H7 (cell line): ENCODE results near the gene GET3. TPM values are rescaled to one million over a fixed set of nuclear protein-coding genes. Genes with fewer than 3 reads are reported as not detected.
"Not testable (repeated sequence)": the region's sequence is repeated elsewhere in the genome, so short reads cannot be mapped to it uniquely, and the experiment has no call there.

Source experiments
- DNase-seq: peaks from one replicate; pipeline ENCODE4 v3.0.0; 2012
- H3K27me3 ChIP-seq: 2 replicates; pipeline ENCODE4 v1.6.0; 2011; ENCODE audit warnings: mild to moderate bottlenecking, low read length; ENCODE audit not compliant: control insufficient read depth, insufficient read depth
- H3K36me3 ChIP-seq: replicated peaks from 2 replicates; pipeline ENCODE4 v1.5.1; 2011; ENCODE audit warnings: low read length; ENCODE audit not compliant: control insufficient read depth, insufficient read depth
- H3K4me3 ChIP-seq: 2 replicates; pipeline ENCODE4 v1.5.1; 2011; ENCODE audit warnings: low read depth, mild to moderate bottlenecking, control low read depth, low read length, moderate library complexity; ENCODE audit not compliant: insufficient read depth
- total RNA-seq: library from RNA; depleted of rRNA; stranded (reverse); fragments of >200 nt; shearing (Covaris generic); gene quantifications from 2 replicates; pipeline ENCODE4 v1.2.3, GENCODE V29; 2014

The GET3 gene
- total RNA-seq, 1 experiment from 2014 or later = 166 TPM

- Histone ChIP-seq H3K4me3 (peak within 1 kb of the TSS; percentile 49), H3K36me3 (peaks cover 4% of the 10 kb centered on the region), H3K27me3 (no peaks in the 10 kb centered on the region)
- peak; percentile 89 for DNase-seq
These were observed 13.5 kb upstream of the GET3 start, which contains the start of gene TNPO2 for GRCh38 chr19:12723641-12724426. TSS of gene TNPO2 (minus strand) at chr19:12723932. CDS start at chr19:12720977, 2,955 bp downstream.

DNA sequence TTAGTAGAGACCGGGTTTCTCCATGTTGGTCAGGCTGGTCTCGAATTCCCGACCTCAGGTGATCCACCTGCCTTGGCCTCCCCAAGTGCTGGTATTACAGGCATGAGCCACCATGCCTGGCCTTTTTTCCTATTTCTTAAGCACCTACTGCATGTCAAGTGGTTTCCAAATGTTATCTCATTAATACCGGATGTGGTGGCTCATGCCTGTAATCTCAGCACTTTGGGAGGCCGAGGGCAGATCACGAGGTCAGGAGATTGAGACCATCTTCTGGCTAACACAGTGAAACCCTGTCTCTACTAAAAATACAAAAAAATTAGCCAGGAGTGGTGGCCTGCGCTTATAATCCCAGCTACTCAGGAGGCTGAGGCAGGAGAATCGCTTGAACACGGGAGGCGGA is 11.7 kb upstream of the GET3 start:
- DNase-seq, H3K27me3 ChIP-seq, H3K4me3 ChIP-seq, H3K36me3 ChIP-seq: not testable (repeated sequence)

- Histone ChIP-seq H3K4me3 (no peak overlapping the region), H3K27me3 (no peaks in the 10 kb centered on the region), H3K36me3 (peaks cover 14% of the 10 kb centered on the region)
- DNase-seq = peak; percentile 54
These were observed 10.3 kb upstream of the GET3 start for GRCh38 chr19:12726988-12727316.

- DNase-seq = no peak
- peaks cover 17% of the 10 kb centered on the region for H3K36me3 ChIP-seq
- H3K4me3 ChIP-seq = no peak overlapping the region
- no peaks in the 10 kb centered on the region for H3K27me3 ChIP-seq
These were observed 9.4 kb upstream of the GET3 start for GRCh38 chr19:12727745-12728433.

DNA sequence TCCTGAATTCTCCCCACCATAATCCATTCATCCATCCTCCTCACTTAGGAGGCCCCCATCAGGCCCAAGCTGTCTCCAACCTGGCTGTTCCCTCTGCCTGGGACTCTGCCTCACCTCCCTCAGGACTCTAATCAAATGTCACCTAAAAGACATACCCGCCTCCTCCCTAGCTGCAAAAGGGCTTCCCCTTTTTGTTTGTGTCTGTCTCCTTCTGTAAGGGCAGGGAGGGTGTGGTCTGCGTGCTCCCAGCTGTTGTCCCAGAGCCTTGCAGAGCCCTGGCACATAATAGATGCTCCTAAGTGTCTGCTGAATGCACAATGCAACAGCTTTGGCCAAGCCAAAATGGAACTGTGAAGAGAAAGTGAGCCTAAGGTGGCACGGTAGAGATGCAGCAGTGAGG is 7.2 kb upstream of the GET3 start:
- Histone ChIP-seq H3K36me3 (peaks cover 17% of the 10 kb centered on the region), H3K27me3 (no peaks in the 10 kb centered on the region), H3K4me3 (no peak overlapping the region)
- no peak for DNase-seq

DNA sequence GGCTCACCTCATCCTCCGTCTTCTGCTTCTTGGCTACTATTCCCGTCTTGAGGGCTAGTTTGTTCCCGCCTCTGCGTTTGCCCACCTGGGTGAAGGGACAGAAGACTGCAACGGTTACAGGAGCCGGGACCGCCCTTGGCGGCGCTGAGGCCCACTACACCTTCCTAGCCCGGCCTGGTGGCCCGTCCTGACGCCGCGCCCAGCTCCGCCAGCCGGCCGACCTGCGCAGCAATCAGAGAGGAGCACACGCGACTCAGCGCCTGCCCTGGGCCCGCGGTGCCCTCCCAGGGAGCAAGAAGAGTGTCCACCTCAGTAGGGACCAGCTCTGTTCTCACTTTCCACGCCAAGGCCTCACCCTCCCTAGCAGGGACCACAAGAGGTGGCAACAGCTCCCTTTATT is 6.0 kb upstream of the GET3 start:
- Histone ChIP-seq H3K36me3 (peaks cover 17% of the 10 kb centered on the region), H3K27me3 (no peaks in the 10 kb centered on the region), H3K4me3 (no peak overlapping the region)
- DNase-seq = no peak

- Histone ChIP-seq H3K4me3 (peak overlapping the region; percentile 96), H3K36me3 (peaks cover 18% of the 10 kb centered on the region)
- DNase-seq = peak; percentile 76
These were observed 3.7 kb upstream of the GET3 start for GRCh38 chr19:12733369-12734214.

DNA sequence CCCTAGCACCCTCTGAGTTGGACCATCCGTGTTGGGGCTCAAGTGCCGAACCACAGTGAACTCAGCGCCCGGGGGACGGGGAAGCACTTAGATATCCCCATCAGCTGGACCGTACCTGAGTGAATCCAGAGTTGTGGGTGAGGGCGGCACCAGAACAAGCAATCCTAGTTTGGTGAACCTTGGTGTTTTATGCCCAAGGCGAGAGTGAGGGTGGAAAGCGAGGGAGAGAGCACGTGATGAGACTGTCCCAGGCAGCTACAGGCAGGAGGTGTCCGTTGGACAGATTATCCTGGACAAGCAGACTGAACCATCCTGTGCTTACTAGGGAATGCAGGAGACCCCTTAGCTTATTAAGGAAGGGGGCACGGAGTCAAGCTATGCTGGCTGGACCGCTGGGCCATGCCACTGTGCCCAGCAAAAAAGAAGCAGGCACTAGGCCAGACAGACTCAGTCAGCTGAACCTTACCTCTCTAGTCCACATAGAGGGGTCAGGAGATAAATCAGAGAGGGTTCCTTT is 596 bp downstream of the GET3 start:
- H3K27me3 ChIP-seq = no peaks in the 10 kb centered on the region

More at GRCh38 chr19:12733369-12734214, 3.7 kb upstream of the GET3 start:
- H3K27me3 ChIP-seq = no peaks in the 10 kb centered on the region

GRCh38 chr19:12745166-12745897 is 8.0 kb downstream of the GET3 start:
- Histone ChIP-seq H3K4me3 (no peak overlapping the region), H3K36me3 (peaks cover 7% of the 10 kb centered on the region), H3K27me3 (peaks cover 7% of the 10 kb centered on the region; the same call in 1 of the 2 replicates)
- DNase-seq = peak; percentile 32

More for the DNA sequence above, 596 bp downstream of the GET3 start:
- H3K36me3 ChIP-seq = peaks cover 5% of the 10 kb centered on the region
- no peak for DNase-seq
- peak overlapping the region; percentile 64 for H3K4me3 ChIP-seq

- peak; percentile 63 for DNase-seq
- peaks cover 30% of the 10 kb centered on the region for H3K27me3 ChIP-seq
- H3K4me3 ChIP-seq = no peak overlapping the region
- peaks cover 7% of the 10 kb centered on the region for H3K36me3 ChIP-seq
These were observed 11.2 kb downstream of the GET3 start for GRCh38 chr19:12748489-12748888.

- H3K4me3 ChIP-seq = no peak overlapping the region
- peak; percentile 71 for DNase-seq
- H3K36me3 ChIP-seq = peaks cover 6% of the 10 kb centered on the region
- peaks cover 32% of the 10 kb centered on the region for H3K27me3 ChIP-seq
These were observed 12.7 kb downstream of the GET3 start for GRCh38 chr19:12749938-12750521.

- H3K4me3 ChIP-seq = no peak overlapping the region
- H3K27me3 ChIP-seq = peaks cover 33% of the 10 kb centered on the region
- H3K36me3 ChIP-seq = peaks cover 5% of the 10 kb centered on the region
- no peak for DNase-seq
These were observed 13.6 kb downstream of the GET3 start for GRCh38 chr19:12750851-12751250.

- Histone ChIP-seq H3K4me3 (peak within 1 kb of the TSS; percentile 37; the same call in 1 of the 2 replicates), H3K27me3 (peaks cover 33% of the 10 kb centered on the region), H3K36me3 (peaks cover 4% of the 10 kb centered on the region)
- DNase-seq = peak; percentile 90
These were observed 14.3 kb downstream of the GET3 start, which contains the start of gene BEST2 for GRCh38 chr19:12751635-12752034. TSS of gene BEST2 (plus strand) at chr19:12751791. CDS start at chr19:12752593, 802 bp downstream.
